GM19438 (cell line): ENCODE results near the gene MIF.

Source experiments
- ATAC-seq: cut with Tn5 transposase; IDR thresholded peaks from one replicate; pipeline ENCODE4 v1.9.1; 2021; ENCODE audit warnings: low read depth; ENCODE audit not compliant: unreplicated experiment

Gene MIF

DNA sequence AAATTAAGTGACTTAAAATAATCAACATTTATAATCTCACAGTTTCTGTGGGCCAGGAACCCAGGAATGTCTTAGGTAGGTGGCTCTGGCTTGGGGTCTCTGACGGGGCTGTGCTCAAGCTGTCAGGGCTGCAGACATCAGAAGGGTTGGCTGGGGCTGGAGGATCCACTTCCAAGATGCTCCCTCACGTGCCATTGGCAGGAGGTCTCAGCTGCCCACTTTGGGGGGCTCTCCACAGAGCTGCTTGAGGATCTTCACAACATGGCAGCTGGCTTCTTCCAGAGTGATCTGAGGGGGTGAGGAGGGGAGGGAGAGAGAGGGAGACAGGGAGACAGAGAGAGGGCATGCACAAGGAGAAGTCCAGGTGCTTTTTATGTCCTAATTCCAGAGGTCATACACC, 18.4 kb upstream of the MIF start:
- ATAC-seq = no peak

DNA sequence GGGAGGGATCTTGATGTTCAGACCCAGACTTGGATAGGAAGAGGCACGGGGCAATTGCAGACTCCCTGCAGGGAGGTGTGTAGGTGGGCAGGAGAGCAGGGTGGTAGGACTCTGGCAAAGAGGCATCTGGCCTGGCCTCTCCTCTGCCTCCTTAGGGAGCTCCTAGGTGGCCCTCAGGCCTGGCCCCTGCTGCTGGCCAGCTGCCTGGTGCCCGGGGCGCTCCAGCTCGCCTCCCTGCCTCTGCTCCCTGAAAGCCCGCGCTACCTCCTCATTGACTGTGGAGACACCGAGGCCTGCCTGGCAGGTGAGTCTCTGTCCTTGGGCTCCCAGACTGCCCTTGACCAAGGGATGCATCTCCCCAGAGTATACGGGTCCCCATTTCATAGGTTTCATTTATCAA, 16.6 kb upstream of the MIF start:
- no peak for ATAC-seq

DNA sequence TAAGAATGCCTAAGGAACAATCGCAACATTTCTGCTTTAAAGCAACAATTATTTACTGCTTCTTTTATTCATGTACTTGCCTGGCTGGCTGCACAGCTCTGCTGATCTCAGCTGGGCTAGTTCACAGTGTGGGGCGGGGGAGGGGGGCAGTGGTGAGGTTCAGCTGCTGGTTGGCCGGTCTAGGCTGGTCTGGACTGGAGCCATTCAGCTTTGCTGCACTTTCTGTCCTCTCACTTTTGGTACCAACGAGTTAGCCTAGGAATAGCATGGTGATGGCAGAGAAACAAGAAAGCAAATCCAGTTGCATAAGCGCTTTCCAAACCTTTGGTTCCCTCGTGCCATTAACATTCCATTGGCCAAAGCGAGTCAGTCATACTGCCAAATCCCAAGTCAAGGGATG, 16.0 kb upstream of the MIF start:
- no peak for ATAC-seq

DNA sequence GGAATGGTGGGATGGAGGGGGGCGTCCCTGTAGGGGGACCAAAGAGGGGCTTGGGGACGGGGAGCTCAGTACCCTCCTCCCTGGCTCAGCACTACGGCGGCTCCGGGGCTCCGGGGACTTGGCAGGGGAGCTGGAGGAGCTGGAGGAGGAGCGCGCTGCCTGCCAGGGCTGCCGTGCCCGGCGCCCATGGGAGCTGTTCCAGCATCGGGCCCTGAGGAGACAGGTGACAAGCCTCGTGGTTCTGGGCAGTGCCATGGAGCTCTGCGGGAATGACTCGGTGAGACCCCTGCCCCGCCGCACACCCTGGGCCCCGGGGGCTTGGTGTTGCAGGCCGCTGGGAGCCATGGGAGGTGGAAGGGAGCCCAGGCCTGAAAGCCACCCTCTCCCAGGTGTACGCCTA, 11.8 kb upstream of the MIF start:
- ATAC-seq = no peak

DNA sequence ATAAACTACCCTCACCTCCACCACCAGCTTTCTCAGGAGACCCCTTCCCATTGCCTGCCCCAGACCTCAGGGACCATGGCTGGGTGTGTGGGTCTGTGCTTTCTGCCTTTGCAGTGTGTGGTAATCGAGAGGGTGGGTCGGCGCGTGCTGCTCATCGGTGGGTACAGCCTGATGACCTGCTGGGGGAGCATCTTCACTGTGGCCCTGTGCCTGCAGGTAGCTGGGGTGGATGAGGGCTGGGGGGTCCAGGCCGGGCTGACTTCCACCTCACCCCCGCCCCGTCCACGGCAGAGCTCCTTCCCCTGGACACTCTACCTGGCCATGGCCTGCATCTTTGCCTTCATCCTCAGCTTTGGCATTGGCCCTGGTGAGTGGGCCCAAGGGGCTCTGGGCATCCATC, 10.5 kb upstream of the MIF start:
- ATAC-seq = no peak

DNA sequence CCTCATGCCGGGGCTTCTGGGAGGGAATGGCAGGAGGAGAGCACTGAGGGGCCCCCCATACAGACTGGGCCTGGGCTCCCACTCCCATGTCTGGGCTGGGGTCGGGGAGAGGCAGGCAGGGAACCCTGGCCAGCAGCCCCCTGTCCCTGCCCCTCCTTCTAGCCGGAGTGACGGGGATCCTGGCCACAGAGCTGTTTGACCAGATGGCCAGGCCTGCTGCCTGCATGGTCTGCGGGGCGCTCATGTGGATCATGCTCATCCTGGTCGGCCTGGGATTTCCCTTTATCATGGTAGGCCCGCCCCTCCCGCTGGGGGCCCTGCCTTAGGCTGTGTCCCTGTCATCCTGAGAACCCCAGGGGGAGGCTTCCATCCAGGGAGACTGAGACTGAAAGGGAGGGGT, 10.0 kb upstream of the MIF start:
- no peak for ATAC-seq

DNA sequence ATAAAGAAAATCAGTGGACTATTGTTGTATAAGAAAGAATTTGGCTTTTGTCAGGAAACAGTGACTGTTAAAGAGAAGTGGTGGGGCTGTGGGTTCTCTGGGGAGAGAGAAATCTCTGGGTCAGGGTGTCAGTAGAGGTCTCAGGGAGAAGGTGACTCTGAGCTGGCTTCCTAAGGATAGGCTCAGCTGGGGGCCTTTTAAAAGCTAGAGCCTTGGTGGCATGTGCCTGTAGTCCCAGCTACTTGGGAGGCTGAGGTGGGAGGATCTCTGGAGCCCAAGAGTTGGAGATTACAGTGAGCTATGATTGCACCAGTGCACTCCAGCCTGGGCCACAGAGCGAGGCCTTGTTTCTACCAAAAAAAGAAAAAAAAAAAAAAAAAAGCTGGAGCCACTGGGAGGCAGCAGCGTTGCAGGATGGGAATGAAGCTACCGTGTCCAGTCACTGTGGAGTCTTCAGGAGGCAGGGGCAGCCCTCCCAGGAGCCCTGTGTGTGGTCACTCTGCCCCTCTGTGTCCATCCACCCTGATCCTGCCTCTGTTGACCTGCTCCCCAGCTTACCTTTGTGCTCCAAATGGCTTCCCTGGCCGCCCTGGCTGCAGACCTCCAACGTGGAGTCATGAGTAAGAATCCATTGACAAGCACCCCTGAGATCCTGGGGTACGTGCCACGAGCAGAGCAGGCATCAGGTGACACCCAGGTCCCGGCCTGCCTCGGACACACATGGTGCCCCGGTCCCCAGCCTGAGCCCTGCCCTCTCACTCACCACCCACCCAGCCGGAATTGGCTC, 5.4 kb upstream of the MIF start:
- no peak for ATAC-seq

DNA sequence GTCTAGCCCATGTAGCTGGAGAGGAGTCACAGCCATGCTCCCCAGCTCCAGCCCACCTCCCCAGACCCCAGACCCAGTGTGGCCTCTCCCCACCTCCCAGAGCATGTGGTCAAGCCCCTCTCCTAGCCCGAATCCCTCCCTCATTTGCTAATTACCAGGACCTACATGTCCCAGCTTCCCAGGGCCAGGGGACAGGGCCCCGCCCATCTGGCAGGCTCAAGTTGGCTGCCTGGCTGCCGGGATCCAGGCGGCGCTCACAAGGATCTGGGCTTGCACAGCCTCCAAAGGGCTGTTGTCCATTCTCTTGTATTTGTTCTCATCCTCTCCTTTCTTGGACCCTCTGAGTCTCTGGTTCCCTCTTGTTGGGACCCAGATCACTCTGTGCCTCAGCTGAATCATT, 4.6 kb upstream of the MIF start:
- ATAC-seq = no peak

DNA sequence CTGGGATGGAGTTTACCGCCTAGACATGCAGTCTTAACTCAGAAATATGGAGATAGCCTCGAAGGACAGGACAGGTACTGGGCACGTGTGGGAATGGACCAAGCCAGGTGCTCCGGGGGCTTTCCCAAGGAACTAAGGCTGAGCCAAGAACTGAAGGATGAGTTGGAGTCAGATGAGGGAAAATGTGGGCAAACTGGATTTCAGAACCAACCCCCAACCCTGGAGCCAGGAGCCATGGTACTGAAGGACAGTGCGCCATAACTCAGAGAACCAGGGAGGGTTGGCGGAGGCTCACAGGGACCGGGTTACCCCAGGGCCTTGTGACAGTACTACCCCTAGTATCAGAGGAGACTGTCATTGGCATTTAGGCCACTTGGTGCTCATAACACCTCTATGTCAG, 2.5 kb upstream of the MIF start:
- no peak for ATAC-seq

DNA sequence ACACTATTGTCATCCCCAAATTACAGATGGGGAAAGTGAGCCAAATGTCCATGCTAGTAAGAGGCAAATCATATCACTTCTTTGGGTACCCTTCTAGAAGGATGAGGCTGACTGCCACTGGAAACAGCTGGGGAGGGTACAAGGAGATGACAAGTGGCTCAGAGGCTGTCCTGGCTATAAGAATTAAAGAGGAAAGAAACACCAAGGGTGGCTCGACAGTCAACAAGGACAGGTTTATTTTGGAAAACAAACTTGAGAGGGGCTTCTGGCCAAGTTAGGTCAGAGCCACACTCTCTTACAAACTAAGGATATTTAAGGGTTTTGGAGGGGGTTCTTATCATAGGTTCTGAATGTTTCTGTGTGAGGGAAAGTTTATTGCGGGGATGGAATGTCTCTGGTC, 2.1 kb upstream of the MIF start:
- no peak for ATAC-seq

DNA sequence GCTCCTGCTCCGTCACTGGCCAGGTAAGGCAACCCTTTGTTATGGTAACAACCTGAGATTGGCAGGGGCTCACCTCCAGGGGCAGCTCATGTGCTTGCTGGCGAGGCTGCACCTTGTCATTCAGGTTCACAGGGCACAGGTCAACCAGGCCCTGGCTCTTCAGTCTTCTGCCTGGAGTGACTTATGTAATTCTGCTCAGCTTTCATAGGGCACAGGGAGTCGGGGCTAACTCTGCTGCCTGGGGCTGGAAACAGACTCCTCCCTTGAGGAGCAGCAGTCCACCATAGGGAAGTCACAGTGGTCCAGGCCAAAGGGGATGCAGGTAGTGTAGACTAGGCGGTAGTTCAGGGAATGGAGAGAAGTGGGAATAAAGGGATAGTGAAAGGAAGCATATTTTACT, 1.5 kb upstream of the MIF start:
- no peak for ATAC-seq

DNA sequence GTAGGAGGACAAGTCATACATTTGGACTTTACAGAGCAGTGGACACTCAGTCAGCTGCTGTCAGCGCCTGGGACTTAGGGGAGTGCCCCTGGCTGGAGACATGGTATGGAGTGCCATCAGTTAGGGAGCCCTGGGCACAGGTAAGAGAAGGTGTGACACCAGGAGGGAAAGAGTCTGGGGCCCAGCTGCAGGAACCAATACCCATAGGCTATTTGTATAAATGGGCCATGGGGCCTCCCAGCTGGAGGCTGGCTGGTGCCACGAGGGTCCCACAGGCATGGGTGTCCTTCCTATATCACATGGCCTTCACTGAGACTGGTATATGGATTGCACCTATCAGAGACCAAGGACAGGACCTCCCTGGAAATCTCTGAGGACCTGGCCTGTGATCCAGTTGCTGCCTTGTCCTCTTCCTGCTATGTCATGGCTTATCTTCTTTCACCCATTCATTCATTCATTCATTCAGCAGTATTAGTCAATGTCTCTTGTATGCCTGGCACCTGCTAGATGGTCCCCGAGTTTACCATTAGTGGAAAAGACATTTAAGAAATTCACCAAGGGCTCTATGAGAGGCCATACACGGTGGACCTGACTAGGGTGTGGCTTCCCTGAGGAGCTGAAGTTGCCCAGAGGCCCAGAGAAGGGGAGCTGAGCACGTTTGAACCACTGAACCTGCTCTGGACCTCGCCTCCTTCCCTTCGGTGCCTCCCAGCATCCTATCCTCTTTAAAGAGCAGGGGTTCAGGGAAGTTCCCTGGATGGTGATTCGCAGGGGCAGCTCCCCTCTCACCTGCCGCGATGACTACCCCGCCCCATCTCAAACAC, 850 bp upstream of the MIF start:
- ATAC-seq = peak; percentile 2

DNA sequence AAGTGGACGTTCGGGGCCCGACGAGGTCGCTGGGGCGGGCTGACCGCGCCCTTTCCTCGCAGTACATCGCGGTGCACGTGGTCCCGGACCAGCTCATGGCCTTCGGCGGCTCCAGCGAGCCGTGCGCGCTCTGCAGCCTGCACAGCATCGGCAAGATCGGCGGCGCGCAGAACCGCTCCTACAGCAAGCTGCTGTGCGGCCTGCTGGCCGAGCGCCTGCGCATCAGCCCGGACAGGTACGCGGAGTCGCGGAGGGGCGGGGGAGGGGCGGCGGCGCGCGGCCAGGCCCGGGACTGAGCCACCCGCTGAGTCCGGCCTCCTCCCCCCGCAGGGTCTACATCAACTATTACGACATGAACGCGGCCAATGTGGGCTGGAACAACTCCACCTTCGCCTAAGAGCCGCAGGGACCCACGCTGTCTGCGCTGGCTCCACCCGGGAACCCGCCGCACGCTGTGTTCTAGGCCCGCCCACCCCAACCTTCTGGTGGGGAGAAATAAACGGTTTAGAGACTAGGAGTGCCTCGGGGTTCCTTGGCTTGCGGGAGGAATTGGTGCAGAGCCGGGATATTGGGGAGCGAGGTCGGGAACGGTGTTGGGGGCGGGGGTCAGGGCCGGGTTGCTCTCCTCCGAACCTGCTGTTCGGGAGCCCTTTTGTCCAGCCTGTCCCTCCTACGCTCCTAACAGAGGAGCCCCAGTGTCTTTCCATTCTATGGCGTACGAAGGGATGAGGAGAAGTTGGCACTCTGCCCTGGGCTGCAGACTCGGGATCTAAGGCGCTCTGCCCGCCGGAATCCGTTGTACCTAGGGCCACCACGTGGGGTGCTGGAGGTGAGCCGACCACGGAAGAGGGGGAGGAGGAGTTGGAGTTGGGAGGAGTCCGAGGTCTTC, 771 bp downstream of the MIF start:
- ATAC-seq = peak; percentile 30

DNA sequence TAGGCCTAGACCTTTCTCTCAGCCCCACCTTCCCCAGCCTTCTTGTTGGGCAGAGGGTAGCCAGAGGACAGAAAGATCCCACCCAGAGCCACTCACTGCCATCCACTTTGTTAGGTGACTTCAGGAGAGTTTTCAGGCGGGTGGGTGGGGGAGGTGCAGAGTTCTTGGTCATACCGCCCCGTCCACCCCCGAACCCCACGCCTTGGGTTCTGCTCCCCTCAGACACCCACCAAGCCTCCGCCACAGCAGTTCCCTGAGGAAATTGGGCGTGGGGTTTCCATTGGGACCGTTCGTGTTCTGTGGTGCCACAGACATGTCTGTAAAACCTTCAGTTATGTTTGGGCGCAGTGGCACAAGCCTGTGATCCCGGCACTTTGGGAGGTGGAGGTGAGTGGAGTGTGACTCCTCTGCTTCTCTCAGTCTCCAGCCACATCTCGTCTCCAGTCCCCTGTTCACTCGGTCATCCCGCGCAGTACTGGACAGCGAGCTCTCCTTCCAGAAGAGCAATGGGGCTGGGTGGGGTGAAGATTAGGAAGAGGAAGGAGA, 1.5 kb downstream of the MIF start:
- no peak for ATAC-seq

DNA sequence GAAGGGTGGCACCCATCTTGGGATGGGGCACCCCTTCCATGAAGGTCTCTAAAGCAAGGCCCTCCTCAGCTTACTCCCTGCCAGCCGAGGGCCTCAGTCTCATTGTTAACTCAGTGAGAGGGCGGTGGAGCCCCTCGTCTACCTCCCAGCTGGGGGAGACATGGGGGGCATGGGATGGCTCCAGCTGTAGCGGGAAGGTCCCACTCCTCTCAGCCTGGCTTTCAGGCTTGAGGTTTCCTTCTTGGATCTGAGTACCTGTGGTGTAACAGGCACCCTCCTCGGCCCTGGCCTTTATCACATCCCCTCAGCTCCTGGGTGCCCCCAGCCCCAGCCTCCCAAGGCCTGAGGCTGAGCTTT, 2.0 kb downstream of the MIF start:
- ATAC-seq = no peak

DNA sequence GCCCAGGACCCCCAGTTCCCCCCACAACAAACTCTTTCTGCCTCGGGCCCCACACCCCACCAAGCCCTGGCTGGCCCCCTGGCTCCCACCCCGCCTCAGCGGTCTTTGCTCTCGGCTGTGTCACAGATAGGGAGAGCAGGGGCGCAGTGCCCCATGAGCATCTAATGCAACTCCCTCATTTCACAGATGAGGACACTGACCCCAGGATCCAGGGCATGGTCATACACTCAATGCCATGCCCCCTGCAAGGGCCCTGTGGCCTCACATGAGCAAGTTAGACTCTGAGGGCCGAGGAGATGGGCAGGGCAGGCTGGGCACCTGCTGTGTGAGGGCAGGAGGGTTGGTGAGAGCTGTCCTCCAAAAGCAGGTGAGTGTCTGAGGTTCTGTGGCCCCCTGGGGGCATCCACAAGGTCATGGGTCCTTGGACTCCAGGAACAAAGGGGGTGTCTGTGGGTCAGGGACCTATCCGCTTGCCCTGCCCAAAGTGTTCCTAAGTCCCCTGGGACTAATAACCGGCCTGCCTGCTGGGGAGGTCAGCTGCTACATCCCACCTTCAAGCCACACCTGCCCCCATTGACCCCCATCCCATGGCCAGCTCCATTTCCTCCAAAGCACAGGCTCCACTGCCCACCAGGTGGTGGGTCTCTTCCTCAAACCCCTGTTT, 2.5 kb downstream of the MIF start:
- no peak for ATAC-seq

DNA sequence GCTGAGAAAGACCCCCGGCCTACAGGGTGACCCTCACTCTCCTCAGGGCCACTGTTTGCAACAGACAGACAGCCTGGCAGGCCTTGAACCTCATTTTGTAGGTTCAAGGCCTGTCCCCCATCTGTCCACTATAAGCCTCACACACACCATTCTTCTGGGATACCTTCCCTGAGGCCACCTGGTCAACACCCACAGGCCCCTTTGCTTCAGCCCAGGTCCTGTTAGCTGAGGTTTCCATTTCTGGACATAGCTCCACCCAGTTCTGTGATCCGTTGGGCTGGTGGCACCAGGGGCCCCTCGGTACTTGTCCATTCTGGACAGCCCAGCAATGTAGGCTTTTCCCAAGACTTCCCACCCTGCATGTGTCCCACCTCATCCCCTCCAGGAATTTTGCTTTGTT, 3.1 kb downstream of the MIF start:
- ATAC-seq = no peak

DNA sequence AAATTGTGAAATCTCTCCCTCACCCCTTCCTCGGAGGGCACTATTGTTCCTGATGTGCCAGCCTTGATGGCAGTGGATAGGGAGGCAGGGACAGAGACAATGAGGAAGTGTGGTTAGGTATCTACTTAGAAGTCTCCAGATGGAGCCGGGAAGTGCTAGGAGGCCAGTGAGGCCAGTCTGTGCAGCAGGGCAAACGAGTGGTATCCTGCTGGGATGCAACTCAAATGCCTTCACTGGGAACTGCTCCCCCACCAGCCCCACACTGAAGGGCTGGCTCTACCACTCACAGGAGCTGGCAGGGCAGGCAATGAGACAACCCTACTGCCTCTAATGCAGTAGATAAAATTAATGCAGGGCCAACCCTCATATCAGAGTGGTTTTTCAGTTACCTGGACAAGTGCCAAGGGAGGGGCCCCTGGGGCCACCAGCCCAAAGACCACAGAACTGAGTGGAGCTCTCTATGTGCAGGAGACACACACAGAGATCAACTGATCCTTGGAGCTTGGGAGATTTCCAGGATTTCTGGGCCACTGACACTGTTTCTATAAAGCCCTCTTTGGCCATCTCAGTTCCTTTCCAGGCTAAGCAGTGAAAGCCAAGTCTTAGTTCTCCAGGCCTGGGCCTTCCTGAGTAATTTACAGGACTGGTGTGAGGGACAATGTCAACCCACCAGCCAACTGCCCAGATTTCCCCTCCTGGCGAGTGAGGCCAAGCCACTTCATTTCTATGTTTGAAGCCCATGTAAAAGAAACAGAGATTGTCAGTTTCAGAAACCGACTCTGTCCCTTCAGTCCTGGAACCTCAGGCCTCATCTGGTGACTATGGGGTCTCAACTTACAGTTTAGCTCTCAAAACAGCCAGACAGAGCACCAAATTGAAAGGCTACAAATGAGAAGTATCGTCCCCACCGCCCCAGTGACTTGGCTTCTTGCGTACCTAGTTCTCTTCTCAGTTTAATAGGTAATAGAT, 4.1 kb downstream of the MIF start:
- ATAC-seq = no peak

DNA sequence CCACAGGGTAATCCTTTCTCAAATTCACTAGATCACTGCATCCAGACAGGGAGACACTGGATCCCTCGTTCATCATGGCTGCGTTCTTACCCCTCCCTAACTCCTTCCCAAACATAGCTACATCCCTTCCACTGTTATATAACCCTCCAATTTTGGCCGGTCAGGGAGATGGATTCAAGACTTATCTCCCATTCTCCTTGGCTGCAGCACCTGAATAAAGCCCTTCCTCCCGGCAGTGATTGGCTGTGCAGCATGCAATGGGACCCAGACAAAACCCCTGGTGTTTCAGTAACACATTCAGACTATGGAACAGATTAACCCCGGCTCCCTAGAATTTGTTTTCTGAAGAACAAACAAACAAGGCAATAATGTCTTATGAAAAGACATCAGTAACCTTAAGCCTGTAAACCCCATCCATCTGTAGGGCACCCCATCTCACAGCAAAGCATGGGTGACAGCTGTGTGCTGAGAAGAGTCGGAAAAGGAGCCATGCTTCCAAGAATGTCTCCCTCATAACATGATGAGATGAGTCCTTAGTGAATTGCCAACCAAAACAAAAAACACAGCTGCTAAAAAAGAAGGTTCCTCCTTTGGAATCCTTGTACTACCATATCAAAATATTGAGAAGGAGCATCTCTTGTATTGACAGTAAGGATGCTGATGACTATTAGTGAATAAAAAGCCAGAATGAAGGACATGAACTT, 5.0 kb downstream of the MIF start:
- no peak for ATAC-seq
